Suprapubic skin (tissue), 4 donors: ENCODE data around the gene PCGF1.

Experiments
- EP300 ChIP-seq: sonication (generic); formaldehyde crosslinking; IDR thresholded peaks from one replicate; pipeline ENCODE4 v1.6.1; 2017; ENCODE audit warnings: antibody characterized with exemption
- POLR2A ChIP-seq, 2 donors: fragments of 450-650 bp; IDR thresholded peaks; one replicate each; pipeline ENCODE4 v1.6.1; 2017; ENCODE audit warnings: antibody characterized with exemption in 2 of 2, mild to moderate bottlenecking in 2 of 2, moderate library complexity in 2 of 2
- POLR2AphosphoS5 ChIP-seq, 3 donors: sonication (generic); formaldehyde crosslinking; IDR thresholded peaks; one replicate each; pipeline ENCODE4 v1.6.1; 2017; ENCODE audit warnings: antibody characterized with exemption in 3 of 3
- TF ChIP-seq, protein P1 (sequence below), 2 donors: fragments of 200-600 bp in 1 of 2; fragments of 450-650 bp in 1 of 2; sonication (generic) in 1 of 2; IDR thresholded peaks; one replicate each; pipeline ENCODE4 v1.5.1; 2016 to 2019; ENCODE audit warnings: antibody characterized with exemption in 2 of 2, mild to moderate bottlenecking in 1 of 2, moderate library complexity in 1 of 2

GRCh38 chr2:74495440-74495839 lies 12.1 kb downstream of the PCGF1 start:
- TF ChIP-seq, protein P1, sequence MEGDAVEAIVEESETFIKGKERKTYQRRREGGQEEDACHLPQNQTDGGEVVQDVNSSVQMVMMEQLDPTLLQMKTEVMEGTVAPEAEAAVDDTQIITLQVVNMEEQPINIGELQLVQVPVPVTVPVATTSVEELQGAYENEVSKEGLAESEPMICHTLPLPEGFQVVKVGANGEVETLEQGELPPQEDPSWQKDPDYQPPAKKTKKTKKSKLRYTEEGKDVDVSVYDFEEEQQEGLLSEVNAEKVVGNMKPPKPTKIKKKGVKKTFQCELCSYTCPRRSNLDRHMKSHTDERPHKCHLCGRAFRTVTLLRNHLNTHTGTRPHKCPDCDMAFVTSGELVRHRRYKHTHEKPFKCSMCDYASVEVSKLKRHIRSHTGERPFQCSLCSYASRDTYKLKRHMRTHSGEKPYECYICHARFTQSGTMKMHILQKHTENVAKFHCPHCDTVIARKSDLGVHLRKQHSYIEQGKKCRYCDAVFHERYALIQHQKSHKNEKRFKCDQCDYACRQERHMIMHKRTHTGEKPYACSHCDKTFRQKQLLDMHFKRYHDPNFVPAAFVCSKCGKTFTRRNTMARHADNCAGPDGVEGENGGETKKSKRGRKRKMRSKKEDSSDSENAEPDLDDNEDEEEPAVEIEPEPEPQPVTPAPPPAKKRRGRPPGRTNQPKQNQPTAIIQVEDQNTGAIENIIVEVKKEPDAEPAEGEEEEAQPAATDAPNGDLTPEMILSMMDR (IDR thresholded peaks at IDR 0.05) = no peak
- TF ChIP-seq POLR2A (IDR thresholded peaks at IDR 0.05) (no peak), EP300 (no peak), POLR2AphosphoS5 (IDR thresholded peaks at IDR 0.05) (no peak)
